NOMO-1 treated with dmso at 0.1 percent for 144 hours (cell line): ENCODE results near the gene HOXD13.

ENCODE experiments used
- DNase-seq: peaks from one replicate; lab custom pipeline; 2025; ENCODE audit not compliant: unreplicated experiment; lab: John Stamatoyannopoulos, UW

Gene HOXD13

GRCh38 chr2:176092270-176093144 lies at the start of gene HOXD13:
TSS of gene HOXD13 (plus strand) at chr2:176092721. CDS start at chr2:176092891, 170 bp downstream.
- DNase-seq = no peak

GRCh38 chr2:176056406-176056805 lies 36.1 kb upstream of the HOXD13 start:
- no peak for DNase-seq

GRCh38 chr2:176063958-176064357 lies 28.6 kb upstream of the HOXD13 start:
- no peak for DNase-seq

- DNase-seq = no peak
These were observed 25.6 kb upstream of the HOXD13 start for GRCh38 chr2:176066645-176067588.

- DNase-seq = no peak
These were observed 24.7 kb upstream of the HOXD13 start for GRCh38 chr2:176067589-176068418.

- no peak for DNase-seq
These were observed 24.1 kb upstream of the HOXD13 start for GRCh38 chr2:176068419-176068832.

GRCh38 chr2:176071330-176072291 lies 20.9 kb upstream of the HOXD13 start:
- no peak for DNase-seq

GRCh38 chr2:176072292-176072669 lies 20.2 kb upstream of the HOXD13 start:
- no peak for DNase-seq

GRCh38 chr2:176072951-176073904 lies 19.3 kb upstream of the HOXD13 start:
- no peak for DNase-seq

GRCh38 chr2:176074919-176075425 lies 17.5 kb upstream of the HOXD13 start:
- DNase-seq = no peak

GRCh38 chr2:176075481-176075880 lies 17.0 kb upstream of the HOXD13 start:
- no peak for DNase-seq

GRCh38 chr2:176076063-176076462 lies 16.5 kb upstream of the HOXD13 start:
- DNase-seq = no peak

- DNase-seq = no peak
These were observed 15.7 kb upstream of the HOXD13 start for GRCh38 chr2:176076796-176077195.

- DNase-seq = no peak
These were observed 13.8 kb upstream of the HOXD13 start for GRCh38 chr2:176078541-176079284.

- no peak for DNase-seq
These were observed 13.2 kb upstream of the HOXD13 start for GRCh38 chr2:176079285-176079830.

- no peak for DNase-seq
These were observed 12.5 kb upstream of the HOXD13 start for GRCh38 chr2:176079831-176080539.
